Activated CD8-positive, alpha-beta T cell treated with anti-CD3 and anti-CD28 coated beads, Interleukin-2, amount 10 ng/mL, durations not matched to agents 7 days and 5 days (primary cell): ENCODE measurements around the gene AGTR1. TPM values are rescaled to one million over a fixed set of nuclear protein-coding genes. Genes with fewer than 3 reads are reported as not detected.

Source experiments
- total RNA-seq, 2 experiments: library from RNA; stranded (reverse); gene quantifications; one replicate each; pipeline ENCODE4 v1.2.3, GENCODE V29; 2021

AGTR1 gene
- total RNA-seq, 2 experiments from 2014 or later, result not detected

Other genes starting within 250 kb of the AGTR1 start
- not detected for gene CPB1, start 129.9 kb downstream of the AGTR1 start, total RNA-seq
- gene CPA3, start 167.4 kb downstream of the AGTR1 start, total RNA-seq, result not detected